HepG2 (cell line): Measurements from ENCODE around the gene MACROD2. TPM values are rescaled to one million over a fixed set of nuclear protein-coding genes. Genes with fewer than 3 reads are reported as not detected.

Experiments
- CTCF ChIP-seq: sonication (generic); formaldehyde crosslinking; IDR thresholded peaks from 2 replicates; pipeline ENCODE4 v1.5.0; 2020; ENCODE audit warnings: mild to moderate bottlenecking, missing genetic modification reagents, moderate library complexity
- FOXO1 ChIP-seq: sonication (generic); formaldehyde crosslinking; IDR thresholded peaks from 2 replicates; pipeline ENCODE4 v1.4.0; 2020; ENCODE audit warnings: missing genetic modification reagents
- GATAD2A ChIP-seq: IDR thresholded peaks from 2 replicates; pipeline ENCODE4 v1.6.1; 2016
- HHEX ChIP-seq: IDR thresholded peaks from 2 replicates; pipeline ENCODE4 v1.6.1; 2016; ENCODE audit warnings: control low read depth
- KAT8 ChIP-seq: IDR thresholded peaks from 2 replicates; pipeline ENCODE4 v1.6.1; 2016; ENCODE audit warnings: missing genetic modification reagents, missing compliant biosample characterization
- LCORL ChIP-seq, 2 experiments: fragments of 450-650 bp in 1 of 2; sonication (generic) in 1 of 2; formaldehyde crosslinking in 1 of 2; IDR thresholded peaks; 2 replicates each; pipeline versions ENCODE4 v1.5.0 to v1.6.1; 2017 to 2020; ENCODE audit warnings: antibody characterized with exemption in 1 of 2, missing genetic modification reagents in 1 of 2
- MED1 ChIP-seq: sonication (generic); formaldehyde crosslinking; IDR thresholded peaks from 2 replicates; pipeline ENCODE4 v1.4.0; 2020; ENCODE audit warnings: missing genetic modification reagents
- MIER2 ChIP-seq: IDR thresholded peaks from 2 replicates; pipeline ENCODE4 v1.6.1; 2016; ENCODE audit warnings: missing biosample characterization, missing genetic modification reagents
- MXI1 ChIP-seq: IDR thresholded peaks from 3 replicates; pipeline ENCODE4 v1.6.1; 2012; ENCODE audit warnings: low read depth, low read length, inconsistent platforms, borderline replicate concordance
- POGZ ChIP-seq: sonication (generic); formaldehyde crosslinking; IDR thresholded peaks from 2 replicates; pipeline ENCODE4 v1.4.0; 2020; ENCODE audit warnings: mild to moderate bottlenecking, missing genetic modification reagents
- RAD21 ChIP-seq: fragments of 450-650 bp; formaldehyde crosslinking; IDR thresholded peaks from 2 replicates; pipeline ENCODE4 v1.5.0; 2020; ENCODE audit warnings: mild to moderate bottlenecking
- TFAP4 ChIP-seq: sonication (generic); IDR thresholded peaks from 2 replicates; pipeline ENCODE4 v1.6.1; 2016; ENCODE audit warnings: low read depth, borderline replicate concordance
- YY1 ChIP-seq: IDR thresholded peaks from 2 replicates; pipeline ENCODE4 v1.6.1; 2011; ENCODE audit warnings: low read length, low read depth, moderate library complexity, mild to moderate bottlenecking; ENCODE audit not compliant: insufficient read depth, insufficient replicate concordance
- ZBTB26 ChIP-seq: IDR thresholded peaks from 2 replicates; pipeline ENCODE4 v1.6.1; 2016; ENCODE audit warnings: missing compliant biosample characterization, missing genetic modification reagents, borderline replicate concordance
- ZHX2 ChIP-seq, 2 experiments: sonication (generic) in 1 of 2; formaldehyde crosslinking in 1 of 2; IDR thresholded peaks; 2 replicates each; pipeline versions ENCODE4 v1.6.1 to v1.9.0; 2014 to 2022; ENCODE audit warnings: antibody characterized with exemption in 1 of 2, borderline replicate concordance in 1 of 2, inconsistent platforms in 1 of 2, low read depth in 1 of 2, missing genetic modification reagents in 1 of 2
- ZKSCAN8 ChIP-seq: IDR thresholded peaks from 2 replicates; pipeline ENCODE4 v1.6.1; 2016; ENCODE audit warnings: borderline replicate concordance, missing genetic modification reagents, missing compliant biosample characterization
- ZNF556 ChIP-seq: sonication (generic); formaldehyde crosslinking; IDR thresholded peaks from 2 replicates; pipeline ENCODE4 v1.4.0; 2020; ENCODE audit warnings: mild to moderate bottlenecking, missing genetic modification reagents, borderline replicate concordance
- ZNF558 ChIP-seq: sonication (generic); formaldehyde crosslinking; IDR thresholded peaks from 2 replicates; pipeline ENCODE4 v1.9.0; 2022; ENCODE audit warnings: mild to moderate bottlenecking, missing genetic modification reagents, borderline replicate concordance
- ZNF747 ChIP-seq: sonication (generic); formaldehyde crosslinking; IDR thresholded peaks from 2 replicates; pipeline ENCODE4 v1.8.1; 2023; ENCODE audit warnings: missing genetic modification reagents, mild to moderate bottlenecking, borderline replicate concordance
- ZNF761 ChIP-seq: sonication (generic); formaldehyde crosslinking; conservative IDR thresholded peaks from 2 replicates; pipeline ENCODE4 v1.4.0; 2020; ENCODE audit warnings: mild to moderate bottlenecking, missing genetic modification reagents
- ZSCAN9 ChIP-seq: IDR thresholded peaks from 2 replicates; pipeline ENCODE4 v1.6.1; 2016; ENCODE audit warnings: borderline replicate concordance
- polyA plus RNA-seq, 8 experiments: library from polyadenylated mRNA; depleted of rRNA in 3 of 8; stranded (reverse) in 7 of 8; unstranded in 1 of 8; fragments of >200 nt; fragmentation: Illumina TruSeq in 4 of 8; extraction: Trizol in 4 of 8; gene quantifications; 2 replicates each; pipeline versions ENCODE4 v1.2.1 to v1.2.3, GENCODE V29; 2011 to 2016; ENCODE audit warnings: low read depth in 4 of 8, missing spikeins in 1 of 8, mixed read lengths in 1 of 8; ENCODE audit not compliant: insufficient read depth in 1 of 8
- total RNA-seq, 5 experiments: library from RNA; depleted of rRNA; stranded (reverse); fragments of >200 nt; fragmentation: Illumina TruSeq; extraction: Trizol; gene quantifications; 2 replicates each; pipeline ENCODE4 v1.2.3, GENCODE V29; 2016; ENCODE audit warnings: low read depth in 1 of 5

MACROD2 gene
- total and polyA plus RNA-seq, 2 of the 13 experiments (the other 11 are each of a cell fraction or from before 2014, with no cell fraction given), result 0.13 to 0.51 TPM

GRCh38 chr20:15236812-15237211 lies 1241.5 kb downstream of the MACROD2 start (continued):
- TF ChIP-seq ZHX2 (IDR thresholded peaks at IDR 0.05; ENCODE audit: low read depth), result no peak
- TF ChIP-seq ZHX2 (CRISPR knock-in tag; IDR thresholded peaks at IDR 0.05; ENCODE audit: borderline replicate concordance), result no peak
- 0 out of 2 replicates have a peak, but pooled peaks have one; percentile 32 for TF ChIP-seq ZNF761
- 0 out of 3 replicates have a peak, but pooled peaks have one; percentile 21 for TF ChIP-seq MXI1
- TF ChIP-seq MIER2, result no peak
- peak; percentile 75 for TF ChIP-seq RAD21 (CRISPR knock-in tag)
- no peak for TF ChIP-seq ZNF558 (CRISPR knock-in tag)
- TF ChIP-seq KAT8 (CRISPR knock-in tag), result peak; percentile 43; the same call in 1 of the 2 replicates
- TF ChIP-seq ZBTB26, result no peak
- TF ChIP-seq GATAD2A (CRISPR knock-in tag), result peak; percentile 24; the same call in 1 of the 2 replicates
- TF ChIP-seq POGZ (CRISPR knock-in tag), result peak; percentile 62; the same call in 1 of the 2 replicates
- 0 out of 2 replicates have a peak, but pooled peaks have one; percentile 56 for TF ChIP-seq FOXO1 (CRISPR knock-in tag)
- 0 out of 2 replicates have a peak, but pooled peaks have one; percentile 55 for TF ChIP-seq ZSCAN9
- TF ChIP-seq YY1, result no peak
- TF ChIP-seq MED1 (CRISPR knock-in tag), result peak; percentile 34; the same call in 1 of the 2 replicates
- 0 out of 2 replicates have a peak, but pooled peaks have one; percentile 45 for TF ChIP-seq ZKSCAN8
- no peak for TF ChIP-seq ZNF747
- peak; percentile 89 for TF ChIP-seq CTCF (CRISPR knock-in tag)
- no peak for TF ChIP-seq LCORL (IDR thresholded peaks at IDR 0.05)
- TF ChIP-seq LCORL (CRISPR knock-in tag; IDR thresholded peaks at IDR 0.05), result 0 out of 2 replicates have a peak, but pooled peaks have one; percentile 62
- TF ChIP-seq HHEX (CRISPR knock-in tag), result no peak
- TF ChIP-seq TFAP4, result 0 out of 2 replicates have a peak, but pooled peaks have one; percentile 9
- peak; percentile 36; the same call in 1 of the 2 replicates for TF ChIP-seq ZNF556
